A549 treated with Mapracorat at 1 μM for 4 hours (cell line): ENCODE results near the gene PIGQ. TPM values are rescaled to one million over a fixed set of nuclear protein-coding genes. Genes with fewer than 3 reads are reported as not detected.

Source experiments
- total RNA-seq: library from RNA; stranded (reverse); fragments of 200-300 nt; extraction: Qiagen RNA extraction; gene quantifications from 5 replicates; pipeline ENCODE4 v1.2.3, GENCODE V29; 2022

Gene PIGQ
- total RNA-seq, result 26.9 to 42.7 TPM (median 40.1 TPM) in 5 replicates

DNA sequence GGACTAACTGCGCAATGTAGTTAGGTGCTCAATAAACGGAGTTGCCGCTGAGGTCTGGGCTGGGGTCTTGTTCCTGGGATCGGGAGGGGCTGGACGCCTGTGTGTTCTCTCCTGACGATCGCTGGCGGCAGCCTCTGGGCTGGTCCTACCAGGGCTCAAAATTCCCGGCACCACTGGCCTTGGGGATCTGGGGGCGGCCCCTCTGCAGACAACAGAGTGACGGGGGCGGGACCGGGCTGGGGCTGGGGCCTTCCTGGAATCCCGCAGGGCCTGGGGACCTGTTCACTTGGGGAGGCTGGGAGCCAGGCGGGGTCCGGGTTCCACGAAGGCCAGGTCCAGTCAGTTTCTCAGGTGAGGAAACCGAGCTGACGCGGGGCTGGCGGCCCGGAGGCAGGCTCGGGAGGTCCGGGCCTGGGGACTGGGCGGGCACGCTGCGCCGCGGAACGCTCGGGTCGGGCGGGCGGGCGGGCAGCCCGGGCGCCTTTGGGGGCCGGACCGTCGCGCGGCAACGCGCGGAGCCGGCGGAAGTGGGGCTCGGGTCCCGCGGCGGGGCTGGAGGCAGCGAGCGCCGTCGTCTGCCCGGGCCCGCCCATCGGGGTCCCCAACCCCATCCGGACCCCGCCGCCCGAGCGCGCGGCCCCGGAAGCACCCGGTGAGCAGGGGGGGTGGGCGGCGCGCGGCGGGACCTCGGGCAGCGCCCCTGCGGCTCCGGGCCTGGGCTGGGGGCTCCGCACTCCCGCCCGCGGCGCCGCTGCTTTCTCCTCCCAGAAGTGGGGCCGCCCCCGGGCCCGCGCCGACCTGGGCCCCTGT lies at the start of gene PIGQ:
PIGQ (plus strand) TSS at position 524 of the 810 bp plus-strand sequence. CDS start 4,107 bp downstream, outside the sequence.

DNA sequence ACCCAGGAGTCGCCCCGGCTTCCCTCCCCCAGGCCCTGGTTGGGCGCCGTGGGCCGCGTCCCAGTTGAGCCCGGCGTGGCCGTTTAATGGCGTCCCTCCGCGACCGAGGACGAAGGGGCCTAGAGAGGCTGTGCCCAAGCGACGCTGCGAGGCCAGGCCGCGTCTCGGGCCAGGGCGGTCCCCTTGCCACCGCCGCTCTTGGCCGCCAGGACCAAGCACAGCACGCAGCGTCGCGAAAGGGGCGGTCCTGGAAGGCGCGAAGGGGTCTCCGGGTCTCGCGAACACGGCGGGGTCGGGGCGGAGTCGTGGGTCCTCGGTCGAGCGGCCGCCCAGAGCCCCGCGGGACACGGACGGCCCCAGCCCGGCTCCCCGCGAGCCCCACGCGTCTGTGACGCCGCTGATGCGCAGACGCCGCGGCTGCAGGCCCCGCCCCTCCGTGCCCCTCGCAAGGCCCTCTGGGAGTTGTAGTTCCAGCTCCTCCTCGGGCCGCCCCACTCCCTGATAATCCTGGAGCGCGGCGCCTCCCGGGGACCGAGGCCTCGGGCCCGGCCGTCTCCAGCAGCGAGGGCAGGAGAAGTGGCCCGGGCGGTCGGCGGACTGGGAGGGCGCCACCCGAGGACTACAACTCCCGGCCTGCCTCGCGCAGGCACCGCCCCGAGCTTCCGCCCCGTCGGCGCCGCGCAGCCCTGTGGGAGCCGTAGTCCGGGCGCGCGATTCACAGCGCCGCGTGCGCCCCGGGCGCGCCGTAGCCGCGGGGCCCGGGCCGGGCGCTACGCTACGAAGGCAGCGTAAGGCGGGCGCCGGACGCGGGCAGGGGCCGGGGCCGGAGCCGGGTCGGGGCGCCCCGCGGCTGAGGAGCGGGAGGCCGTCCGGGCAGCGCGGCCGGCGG lies 42.5 kb upstream of the PIGQ start, which contains the start of gene CAPN15:
CAPN15 (plus strand) TSS at position 698 of the 889 bp plus-strand sequence. CDS start 19,127 bp downstream, outside the sequence.

DNA sequence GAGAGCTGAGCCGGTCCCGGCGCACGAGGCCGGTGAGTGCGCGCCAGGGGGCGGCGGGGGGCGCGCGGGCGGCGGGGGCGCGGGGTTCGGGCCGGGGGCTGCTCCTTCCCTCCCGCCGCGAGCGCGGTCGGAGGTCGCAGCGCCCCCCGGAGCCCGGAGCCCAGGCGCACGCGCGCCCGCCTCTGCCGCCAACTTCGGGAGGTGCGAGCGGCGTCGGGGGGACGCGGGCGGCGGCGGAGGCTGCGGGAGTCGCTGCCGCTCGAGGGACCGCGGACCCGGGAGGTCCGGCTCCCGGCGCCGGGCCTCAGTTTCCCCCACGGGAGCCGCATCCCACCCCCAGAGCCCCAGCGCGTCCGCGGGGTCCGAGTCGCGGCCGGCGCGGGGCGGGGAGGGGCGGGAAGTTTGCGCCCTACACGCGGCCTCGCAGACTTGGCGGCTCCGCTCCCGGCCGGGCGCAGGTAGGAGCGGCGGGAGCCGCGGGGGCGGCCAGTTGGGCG lies 9.5 kb upstream of the PIGQ start, which contains the start of gene PRR35:
PRR35 (plus strand) TSS at position 191 of the 497 bp plus-strand sequence. CDS start 2,901 bp downstream, outside the sequence.

DNA sequence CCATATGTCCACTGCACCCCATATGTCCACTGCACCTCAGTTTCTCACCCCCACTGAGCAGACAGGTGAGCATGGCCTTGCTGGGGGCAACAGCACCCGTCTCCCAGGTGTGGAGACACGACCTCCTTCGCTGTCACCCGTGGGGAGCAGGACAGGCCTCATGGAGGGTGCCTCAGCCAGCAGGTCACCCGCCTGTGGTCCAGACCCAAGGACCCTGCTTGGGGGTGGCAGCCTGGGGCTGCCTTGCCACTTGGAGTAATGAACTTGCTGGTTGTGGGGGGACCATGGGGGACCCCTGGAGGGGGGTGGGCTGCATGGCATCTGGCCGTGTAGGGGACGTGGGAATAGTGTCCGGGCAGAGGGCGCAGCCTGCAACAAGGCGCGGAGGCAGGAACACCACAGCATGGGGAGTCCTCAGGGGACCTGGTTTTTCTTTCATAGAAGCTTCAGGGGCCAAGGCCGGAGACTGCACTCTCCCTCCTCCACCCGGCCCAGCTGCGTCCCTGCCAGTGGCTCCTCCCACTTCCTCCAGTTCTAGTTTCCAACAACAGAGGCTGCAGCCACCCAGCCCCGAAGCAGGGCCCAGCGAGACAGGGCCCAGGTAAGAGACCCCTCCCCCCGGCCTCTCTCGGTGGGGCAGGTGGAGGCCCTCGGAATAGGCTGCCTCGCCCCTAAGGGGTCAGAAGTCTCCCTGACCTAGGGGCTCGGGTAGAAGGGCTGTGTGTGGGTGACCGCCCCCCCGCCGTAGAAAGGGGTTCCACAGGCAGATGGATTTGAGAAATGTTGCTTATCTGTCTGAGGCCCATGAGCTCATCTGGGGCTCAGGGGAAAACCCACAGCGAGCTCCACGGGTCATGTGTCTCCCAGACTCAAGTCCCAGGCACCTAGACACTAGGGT lies 3.0 kb upstream of the PIGQ start, which contains the start of gene NHLRC4:
NHLRC4 (plus strand) TSS at position 531 of the 898 bp plus-strand sequence. CDS start 1,043 bp downstream, outside the sequence.

DNA sequence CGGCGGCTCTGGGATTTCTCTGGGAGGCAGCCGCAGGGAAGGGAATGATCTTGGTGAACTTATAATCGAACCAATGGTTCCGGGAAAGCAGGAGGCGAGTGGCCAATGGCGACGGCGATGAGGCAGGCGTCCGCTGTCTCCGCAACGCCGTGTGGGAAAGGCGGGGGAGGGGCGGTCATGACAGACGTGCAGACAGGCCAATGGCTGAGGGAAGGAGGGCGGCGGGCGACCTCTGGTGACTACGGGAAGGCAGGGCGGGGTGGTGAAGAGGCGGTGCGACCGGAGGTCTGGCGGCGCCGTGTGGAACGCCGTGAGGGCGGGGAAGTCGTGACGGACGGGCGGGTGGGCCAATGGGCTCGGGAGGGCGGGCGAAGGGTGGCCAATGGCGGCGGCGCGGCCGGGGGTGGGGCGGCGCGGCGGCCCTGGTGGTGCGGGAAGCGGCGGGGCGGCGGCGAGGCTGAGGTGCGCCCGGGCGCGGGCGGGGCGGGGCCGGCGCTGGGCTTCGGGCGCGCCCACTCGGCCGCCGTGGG lies 20.0 kb downstream of the PIGQ start, which contains the start of gene RAB40C:
RAB40C (plus strand) TSS at position 409 of the 530 bp plus-strand sequence. CDS start 226 bp downstream, outside the sequence.

DNA sequence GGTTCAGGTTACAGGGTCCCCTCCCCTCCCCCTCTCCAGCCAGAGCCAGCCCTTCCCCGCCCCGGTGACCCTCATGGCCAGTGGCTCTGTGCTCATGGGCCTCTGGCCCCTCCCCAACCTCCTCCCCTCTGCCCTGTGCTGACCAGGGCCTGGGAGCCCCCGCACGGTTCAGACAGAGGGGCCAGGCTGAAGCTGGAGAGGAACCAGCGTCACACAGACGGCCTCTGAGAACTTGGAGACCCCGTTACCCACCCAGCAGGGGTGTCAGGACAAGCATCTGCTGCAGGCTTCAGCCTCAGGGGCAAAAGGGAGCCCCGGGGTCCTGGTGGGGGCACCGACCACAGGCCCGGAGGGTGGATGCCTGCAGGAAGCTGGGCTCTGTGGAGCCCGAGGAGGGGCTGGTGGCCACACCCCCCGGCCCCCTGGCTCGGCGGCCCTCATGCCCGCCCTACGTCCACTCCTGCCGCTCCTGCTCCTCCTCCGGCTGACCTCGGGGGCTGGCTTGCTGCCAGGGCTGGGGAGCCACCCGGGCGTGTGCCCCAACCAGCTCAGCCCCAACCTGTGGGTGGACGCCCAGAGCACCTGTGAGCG lies 61.1 kb downstream of the PIGQ start, which contains the start of gene WFIKKN1:
WFIKKN1 (plus strand) TSS at position 171 of the 591 bp plus-strand sequence; CDS start at position 440, 269 bp downstream.

Other genes starting within 250 kb of the PIGQ start
- gene AXIN1, start 217.2 kb upstream of the PIGQ start, total RNA-seq, result 24.5 to 34.7 TPM (median 31.7 TPM) in 5 replicates
- gene MRPL28, start 199.4 kb upstream of the PIGQ start, total RNA-seq, result 121 to 139 TPM (median 132 TPM) in 5 replicates
- gene PGAP6, start 188.0 kb upstream of the PIGQ start, total RNA-seq, result 28.8 to 39.8 TPM (median 37.5 TPM) in 5 replicates
- 288 to 451 TPM (median 424 TPM) in 5 replicates for gene NME4, start 172.8 kb upstream of the PIGQ start, total RNA-seq
- gene DECR2, start 168.1 kb upstream of the PIGQ start, total RNA-seq, result 20.9 to 31.4 TPM (median 26.9 TPM) in 5 replicates
- gene RAB11FIP3, start 144.3 kb upstream of the PIGQ start, total RNA-seq, result 22.9 to 30.3 TPM (median 25.1 TPM) in 5 replicates
- gene CAPN15, start 42.3 kb upstream of the PIGQ start, total RNA-seq, result 39.5 to 81.2 TPM (median 72.0 TPM) in 5 replicates
- 0.09 to 0.24 TPM (median 0.20 TPM) in 5 replicates for gene PRR35, start 9.6 kb upstream of the PIGQ start, total RNA-seq
- gene NHLRC4, start 3.0 kb upstream of the PIGQ start, total RNA-seq, result 0.06 to 0.26 TPM (median 0.19 TPM) in 5 replicates
- 12.0 to 18.7 TPM (median 17.9 TPM) in 5 replicates for gene RAB40C, start 20.1 kb downstream of the PIGQ start, total RNA-seq
- gene WFIKKN1, start 61.0 kb downstream of the PIGQ start, total RNA-seq, result 0.08 to 0.23 TPM (median 0.12 TPM) in 5 replicates
- 80.9 to 144 TPM (median 141 TPM) in 5 replicates for gene METTL26, start 66.3 kb downstream of the PIGQ start, total RNA-seq
- gene MCRIP2, start 71.9 kb downstream of the PIGQ start, total RNA-seq, result 16.7 to 43.3 TPM (median 41.7 TPM) in 5 replicates
- 16.0 to 32.2 TPM (median 30.2 TPM) in 5 replicates for gene WDR90, start 79.4 kb downstream of the PIGQ start, total RNA-seq
- 60.6 to 101 TPM (median 96.1 TPM) in 5 replicates for gene RHOT2, start 98.2 kb downstream of the PIGQ start, total RNA-seq
- gene RHBDL1, start 105.7 kb downstream of the PIGQ start, total RNA-seq, result 0.59 to 1.8 TPM (median 1.6 TPM) in 5 replicates
- gene STUB1, start 110.4 kb downstream of the PIGQ start, total RNA-seq, result 86.5 to 131 TPM (median 118 TPM) in 5 replicates
- gene JMJD8, start 114.4 kb downstream of the PIGQ start, total RNA-seq, result 63.7 to 89.3 TPM (median 78.2 TPM) in 5 replicates
- gene WDR24, start 120.4 kb downstream of the PIGQ start, total RNA-seq, result 3.6 to 6.4 TPM (median 5.8 TPM) in 5 replicates
- gene FBXL16, start 135.8 kb downstream of the PIGQ start, total RNA-seq, result 9.5 to 15.8 TPM (median 11.2 TPM) in 5 replicates
- 73.6 to 219 TPM (median 212 TPM) in 5 replicates for gene METRN, start 145.2 kb downstream of the PIGQ start, total RNA-seq
- 29.5 to 66.7 TPM (median 62.5 TPM) in 5 replicates for gene ANTKMT, start 151.2 kb downstream of the PIGQ start, total RNA-seq
- 4.4 to 8.3 TPM (median 6.5 TPM) in 5 replicates for gene CCDC78, start 156.5 kb downstream of the PIGQ start, total RNA-seq
- 16.9 to 23.5 TPM (median 18.9 TPM) in 5 replicates for gene HAGHL, start 157.1 kb downstream of the PIGQ start, total RNA-seq
- gene CIAO3, start 171.0 kb downstream of the PIGQ start, total RNA-seq, result 19.6 to 30.1 TPM (median 28.3 TPM) in 5 replicates
- 2.6 to 3.3 TPM (median 2.9 TPM) in 5 replicates for gene MSLN, start 190.8 kb downstream of the PIGQ start, total RNA-seq
- 34.6 to 64.0 TPM (median 51.9 TPM) in 5 replicates for gene RPUSD1, start 218.4 kb downstream of the PIGQ start, total RNA-seq
- 14.0 to 33.1 TPM (median 24.1 TPM) in 5 replicates for gene CHTF18, start 218.7 kb downstream of the PIGQ start, total RNA-seq
- gene GNG13, start 230.8 kb downstream of the PIGQ start, total RNA-seq, result not detected in 5 replicates